B cell (primary cell): ENCODE data around the gene ZNF692. TPM values are rescaled to one million over a fixed set of nuclear protein-coding genes. Genes with fewer than 3 reads are reported as not detected.

ENCODE experiments used
- ATAC-seq: fragments of 200-7000 bp; cut with Tn5 transposase; one replicate; pipeline ENCODE4 v1.10.0; 2021; ENCODE audit warnings: low read depth, mild to moderate bottlenecking, moderate number of reproducible peaks, moderate library complexity
- CTCF ChIA-PET: fragments of 350-600 bp; sonication (Branson Sonifier 250); formaldehyde crosslinking; loops from one replicate; lab custom pipeline; 2021; ENCODE audit warnings: antibody characterized with exemption, inconsistent platforms; lab: Charles Lee
- POLR2A ChIA-PET: fragments of 350-600 bp; sonication (Branson Sonifier 250); formaldehyde crosslinking; loops from one replicate; lab custom pipeline; 2021; ENCODE audit warnings: antibody characterized with exemption; lab: Charles Lee
- DNase-seq: peaks from one replicate; pipeline ENCODE4 v3.0.0; 2013
- H2AFZ ChIP-seq: 2 replicates; pipeline ENCODE4 v1.6.1; 2012; ENCODE audit warnings: mild to moderate bottlenecking, low read depth, low read length; ENCODE audit not compliant: insufficient read depth, poor library complexity, severe bottlenecking
- H3K27ac ChIP-seq, 2 donors: 1 replicate in 1 of 2; 2 replicates in 1 of 2; pipeline ENCODE4 v1.5.1; 2012 to 2013; ENCODE audit warnings: low read length in 2 of 2, mild to moderate bottlenecking in 2 of 2, moderate library complexity in 1 of 2
- H3K27me3 ChIP-seq, 4 experiments: fragments of 200-600 bp in 1 of 4; sonication (generic) in 1 of 4; replicated peaks in 1 of 4; 1 replicate in 2 of 4; 2 replicates in 2 of 4; pipeline versions ENCODE4 v1.6.1 to v1.7.0; 2013 to 2016; ENCODE audit warnings: low read length in 3 of 4, mild to moderate bottlenecking in 2 of 4, mixed read lengths in 1 of 4, moderate library complexity in 1 of 4; ENCODE audit not compliant: insufficient read depth in 4 of 4, control insufficient read depth in 3 of 4; ENCODE audit errors: control extremely low read depth in 1 of 4
- H3K36me3 ChIP-seq, 2 experiments: replicated peaks in 1 of 2; 1 replicate in 1 of 2; 2 replicates in 1 of 2; pipeline versions ENCODE4 v1.6.1 to v1.7.1; 2013; ENCODE audit warnings: low read length in 1 of 2; ENCODE audit not compliant: insufficient read depth in 2 of 2, control insufficient read depth in 1 of 2; ENCODE audit errors: control extremely low read depth in 1 of 2, extremely low read depth in 1 of 2
- H3K4me1 ChIP-seq, 2 donors: fragments of 200-600 bp in 1 of 2; sonication (generic) in 1 of 2; 1 replicate in 1 of 2; 2 replicates in 1 of 2; pipeline versions ENCODE4 v1.5.1 to v1.6.1; 2013 to 2017; ENCODE audit warnings: low read length in 2 of 2; ENCODE audit not compliant: control insufficient read depth in 2 of 2, insufficient read depth in 2 of 2
- H3K4me2 ChIP-seq: replicated peaks from 2 replicates; pipeline ENCODE3; 2012; ENCODE audit warnings: mild to moderate bottlenecking, low read depth, low read length; ENCODE audit not compliant: poor library complexity, severe bottlenecking
- H3K4me3 ChIP-seq, 5 experiments: fragments of 200-600 bp in 1 of 5; sonication (generic) in 1 of 5; 1 replicate in 3 of 5; 2 replicates in 2 of 5; pipeline versions ENCODE4 v1.5.1 to v1.7.0; 2011 to 2016; ENCODE audit warnings: low read length in 4 of 5, mild to moderate bottlenecking in 4 of 5, low read depth in 2 of 5, control low read depth in 1 of 5, moderate library complexity in 1 of 5; ENCODE audit not compliant: insufficient read depth in 1 of 5; ENCODE audit errors: control extremely low read depth in 1 of 5, extremely low read depth in 1 of 5
- H3K79me2 ChIP-seq: fragments of 200-600 bp; sonication (generic); one replicate; pipeline ENCODE4 v1.6.0; 2016; ENCODE audit warnings: low read length; ENCODE audit not compliant: control insufficient read depth, insufficient read depth
- H3K9ac ChIP-seq: fragments of 200-600 bp; sonication (generic); 2 replicates; pipeline ENCODE4 v1.6.1; 2017; ENCODE audit warnings: mild to moderate bottlenecking, low read length, moderate library complexity
- H3K9me3 ChIP-seq, 3 donors: one replicate each; pipeline versions ENCODE4 v1.6.1 to v1.7.1; 2013; ENCODE audit warnings: low read length in 2 of 3; ENCODE audit not compliant: control insufficient read depth in 2 of 3, insufficient read depth in 1 of 3; ENCODE audit errors: control extremely low read depth in 1 of 3
- H4K20me1 ChIP-seq: 2 replicates; pipeline ENCODE4 v1.6.0; 2012; ENCODE audit warnings: mild to moderate bottlenecking, low read length; ENCODE audit not compliant: insufficient read depth, control insufficient read depth, poor library complexity, severe bottlenecking
- H3K27ac Mint-ChIP-seq: one replicate; pipeline ENCODE4 v1.8.0; 2021; ENCODE audit warnings: mixed read lengths
- H3K27me3 Mint-ChIP-seq: one replicate; pipeline ENCODE4 v1.8.0; 2021; ENCODE audit warnings: mixed read lengths
- H3K4me1 Mint-ChIP-seq: one replicate; pipeline ENCODE4 v1.8.0; 2021; ENCODE audit warnings: mixed read lengths
- H3K4me3 Mint-ChIP-seq: one replicate; pipeline ENCODE4 v1.8.0; 2021; ENCODE audit warnings: mixed read lengths
- H3K9me3 Mint-ChIP-seq: one replicate; pipeline ENCODE4 v1.8.0; 2022; ENCODE audit warnings: mixed read lengths; ENCODE audit not compliant: insufficient read depth
- EZH2 ChIP-seq: IDR thresholded peaks from 2 replicates; pipeline ENCODE4 v1.6.1; 2012; ENCODE audit warnings: borderline replicate concordance, low read depth, mild to moderate bottlenecking, moderate library complexity, low read length; ENCODE audit not compliant: insufficient read depth, poor library complexity, severe bottlenecking
- WGBS: methylation state at CpG from one replicate; pipeline ENCODE4 v1.1.5; 2013; ENCODE audit warnings: missing lambda C conversion rate; ENCODE audit not compliant: insufficient coverage; 5-methylcytosine and 5-hydroxymethylcytosine counted together
- intact Hi-C: fragments of 100-400 bp; cut with micrococcal nuclease; formaldehyde crosslinking; loops from one replicate; pipeline ENCODE4 v1.10.0; 2022
- polyA plus RNA-seq: library from polyadenylated mRNA; depleted of rRNA; stranded (reverse); fragments of >200 nt; gene quantifications from 2 replicates; pipeline ENCODE4 v1.2.3, GENCODE V29; 2012
- total RNA-seq, 2 donors: library from RNA; stranded (reverse); fragments of 120-200 nt in 1 of 2; gene quantifications; 1 replicate in 1 of 2; 2 replicates in 1 of 2; pipeline versions ENCODE4 v1.2.3 to v1.2.4, GENCODE V29; 2013 to 2022
- TF ChIP-seq, protein P1 (sequence below): fragments of 200-600 bp; IDR thresholded peaks from one replicate; pipeline ENCODE4 v1.8.0; 2022; ENCODE audit warnings: antibody characterized with exemption, mild to moderate bottlenecking

The ZNF692 gene
- total and polyA plus RNA-seq, 2 donors (not counting 1 experiment from before 2014, with no cell fraction given) = 56.9 to 157 TPM

GRCh38 chr1:248841702-248842395 lies 17.0 kb downstream of the ZNF692 start:
- Histone ChIP-seq H3K36me3 (peaks cover 6 to 44% of the 10 kb centered on the region in 2 experiments), H3K27ac (peak overlapping the region in 1 of 2 donors; percentile 11), H3K4me3 (no peak overlapping the region), H3K79me2 (peaks cover 72% of the 10 kb centered on the region), H3K9me3 (no peaks in the 10 kb centered on the region), H2AFZ (no peak overlapping the region), H4K20me1 (peaks cover 28% of the 10 kb centered on the region), H3K4me2 (no peak overlapping the region), H3K27me3 (no peaks in the 10 kb centered on the region), H3K9ac (no peak overlapping the region), H3K4me1 (peaks cover 32 to 42% of the 10 kb centered on the region in 2 donors)
- no peak for TF ChIP-seq EZH2
- TF ChIP-seq, protein P1, sequence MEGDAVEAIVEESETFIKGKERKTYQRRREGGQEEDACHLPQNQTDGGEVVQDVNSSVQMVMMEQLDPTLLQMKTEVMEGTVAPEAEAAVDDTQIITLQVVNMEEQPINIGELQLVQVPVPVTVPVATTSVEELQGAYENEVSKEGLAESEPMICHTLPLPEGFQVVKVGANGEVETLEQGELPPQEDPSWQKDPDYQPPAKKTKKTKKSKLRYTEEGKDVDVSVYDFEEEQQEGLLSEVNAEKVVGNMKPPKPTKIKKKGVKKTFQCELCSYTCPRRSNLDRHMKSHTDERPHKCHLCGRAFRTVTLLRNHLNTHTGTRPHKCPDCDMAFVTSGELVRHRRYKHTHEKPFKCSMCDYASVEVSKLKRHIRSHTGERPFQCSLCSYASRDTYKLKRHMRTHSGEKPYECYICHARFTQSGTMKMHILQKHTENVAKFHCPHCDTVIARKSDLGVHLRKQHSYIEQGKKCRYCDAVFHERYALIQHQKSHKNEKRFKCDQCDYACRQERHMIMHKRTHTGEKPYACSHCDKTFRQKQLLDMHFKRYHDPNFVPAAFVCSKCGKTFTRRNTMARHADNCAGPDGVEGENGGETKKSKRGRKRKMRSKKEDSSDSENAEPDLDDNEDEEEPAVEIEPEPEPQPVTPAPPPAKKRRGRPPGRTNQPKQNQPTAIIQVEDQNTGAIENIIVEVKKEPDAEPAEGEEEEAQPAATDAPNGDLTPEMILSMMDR = peak; percentile 58
- no peak overlapping the region for H3K4me3 Mint-ChIP-seq
- 66% methylated on average over 10 of the region's 12 CpGs for WGBS
- DNase-seq (peak; percentile 42), ATAC-seq (no peak)
- peaks cover 38% of the 10 kb centered on the region for H3K4me1 Mint-ChIP-seq
- ChIA-PET CTCF (interaction anchor here (1.0 to 4.8 kb wide), 4 partner anchors 9 to 84 kb away, joined by 3 to 36 read pairs (median 6); partner anchors contain the start of gene ZNF692), POLR2A (interaction anchor here (2.4 kb wide), 1 partner anchor 17 kb away, joined by 10 read pairs; the partner anchor contains the start of gene ZNF692)
- H3K27me3 Mint-ChIP-seq = no peaks in the 10 kb centered on the region
- intact Hi-C loops = no loop called here
- no peaks in the 10 kb centered on the region for H3K9me3 Mint-ChIP-seq
- H3K27ac Mint-ChIP-seq = peak overlapping the region; percentile 33

DNA sequence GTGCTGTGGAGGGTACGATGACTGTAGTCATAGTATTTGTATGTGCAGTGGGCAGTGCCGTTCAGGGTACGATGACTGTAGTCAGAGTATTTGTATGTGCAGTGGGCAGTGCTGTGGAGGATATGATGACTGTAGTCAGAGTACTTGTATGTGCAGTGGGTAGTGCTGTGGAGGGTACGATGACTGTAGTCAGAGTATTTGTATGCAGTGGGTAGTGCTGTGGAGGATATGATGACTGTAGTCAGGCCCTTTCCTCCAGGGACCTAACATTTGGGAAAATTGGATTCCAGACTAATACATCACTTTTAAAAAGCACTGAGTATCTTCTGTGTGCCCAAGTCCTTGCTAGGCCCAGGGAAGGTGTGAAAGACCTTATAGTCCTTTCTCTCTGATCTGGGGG lies 17.9 kb downstream of the ZNF692 start:
- no peak for ATAC-seq
- TF ChIP-seq, protein P1 = no peak
- TF ChIP-seq EZH2 = no peak
- Histone ChIP-seq H3K9me3 (no peaks in the 10 kb centered on the region), H3K27ac (peak overlapping the region in 1 of 2 donors; percentile 2), H4K20me1 (peaks cover 28% of the 10 kb centered on the region), H2AFZ (no peak overlapping the region), H3K4me2 (peak overlapping the region; percentile 22), H3K9ac (no peak overlapping the region), H3K4me1 (peaks cover 32 to 42% of the 10 kb centered on the region in 2 donors), H3K36me3 (peaks cover 3 to 35% of the 10 kb centered on the region in 2 experiments), H3K79me2 (peaks cover 69% of the 10 kb centered on the region), H3K27me3 (no peaks in the 10 kb centered on the region), H3K4me3 (no peak overlapping the region)
- POLR2A ChIA-PET = interaction anchor here (2.4 to 4.0 kb wide), 2 partner anchors 17 to 18 kb away, joined by 10 to 88 read pairs; partner anchors contain the start of gene ZNF692
- Mint-ChIP-seq H3K9me3 (no peaks in the 10 kb centered on the region), H3K4me1 (peaks cover 38% of the 10 kb centered on the region), H3K27me3 (no peaks in the 10 kb centered on the region), H3K4me3 (peak overlapping the region; percentile 69), H3K27ac (peak overlapping the region; percentile 71)
- CTCF ChIA-PET = interaction anchor here (1.3 to 4.8 kb wide), 3 partner anchors 10 to 18 kb away, joined by 3 to 64 read pairs (median 36); partner anchors contain the start of gene ZNF692
- no peak for DNase-seq
- intact Hi-C loops = no loop called here
- WGBS = 89% methylated on average over 4 of the region's 4 CpGs
